ENCODE data around the gene WDR91.
"Not testable (repeated sequence)": the region's sequence is repeated elsewhere in the genome, so short reads cannot be mapped to it uniquely, and the experiment has no call there.

WDR91 gene

DNA sequence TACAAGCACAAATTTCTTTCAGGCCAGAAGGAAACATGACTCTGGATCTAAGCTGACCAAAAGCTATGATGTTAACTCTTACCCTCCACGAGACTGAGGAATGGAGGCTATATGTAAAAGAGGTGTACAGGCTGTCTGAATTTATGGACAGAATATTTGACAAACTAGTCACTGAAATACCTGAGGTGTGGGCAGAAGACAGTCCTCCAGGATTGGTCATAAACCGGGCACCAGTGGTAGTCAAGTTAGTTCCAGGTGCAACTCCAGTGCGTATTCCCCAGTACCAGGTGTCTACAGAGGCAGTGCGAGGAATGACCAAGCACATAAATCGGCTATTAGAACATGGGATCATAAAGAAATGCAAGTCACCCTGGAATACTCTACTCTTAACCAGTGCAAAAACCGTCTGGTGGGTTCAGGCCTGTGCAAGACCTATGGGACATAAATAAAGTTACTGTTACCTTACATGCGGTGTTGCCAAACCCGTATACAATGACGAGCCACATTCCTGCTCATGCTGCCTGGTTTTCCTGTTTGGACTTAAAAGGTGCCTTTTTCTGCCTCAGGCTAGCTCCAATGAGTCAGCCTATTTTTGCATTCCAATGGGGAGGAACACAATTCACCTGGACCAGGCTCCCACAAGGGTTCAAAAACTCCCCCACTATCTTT is 34.2 kb downstream of the WDR91 start:
- Histone ChIP-seq H4K20me1 (ENCODE audit: insufficient read depth, low read length) (no peaks in the 10 kb centered on the region), H2AFZ (ENCODE audit: low read depth, low read length) (no peak overlapping the region), H3K4me2 (ENCODE audit: insufficient read depth, low read length) (no peak overlapping the region), H3K9ac (ENCODE audit: low read depth, low read length) (no peak overlapping the region), H3K9me3 (ENCODE audit: insufficient read depth, low read length, severe bottlenecking) (peaks cover 17% of the 10 kb centered on the region), H3K4me3 (ENCODE audit: low read depth in 1 of 2, low read length in 2 of 2) (no peak overlapping the region), H3K27me3 (ENCODE audit: insufficient read depth, low read length, poor library complexity) (no peaks in the 10 kb centered on the region), H3K27ac (ENCODE audit: low read length) (no peak overlapping the region), H3K79me2 (ENCODE audit: insufficient read depth, low read length) (no peaks in the 10 kb centered on the region), H3K36me3 (ENCODE audit: insufficient read depth, low read length) (no peaks in the 10 kb centered on the region), H3K4me1 (ENCODE audit: insufficient read depth, low read length) (no peaks in the 10 kb centered on the region)
- no peak for TF ChIP-seq EZH2 (IDR thresholded peaks at IDR 0.05; ENCODE audit: borderline replicate concordance, low read depth, low read length, severe bottlenecking)
- TF ChIP-seq, protein P1, sequence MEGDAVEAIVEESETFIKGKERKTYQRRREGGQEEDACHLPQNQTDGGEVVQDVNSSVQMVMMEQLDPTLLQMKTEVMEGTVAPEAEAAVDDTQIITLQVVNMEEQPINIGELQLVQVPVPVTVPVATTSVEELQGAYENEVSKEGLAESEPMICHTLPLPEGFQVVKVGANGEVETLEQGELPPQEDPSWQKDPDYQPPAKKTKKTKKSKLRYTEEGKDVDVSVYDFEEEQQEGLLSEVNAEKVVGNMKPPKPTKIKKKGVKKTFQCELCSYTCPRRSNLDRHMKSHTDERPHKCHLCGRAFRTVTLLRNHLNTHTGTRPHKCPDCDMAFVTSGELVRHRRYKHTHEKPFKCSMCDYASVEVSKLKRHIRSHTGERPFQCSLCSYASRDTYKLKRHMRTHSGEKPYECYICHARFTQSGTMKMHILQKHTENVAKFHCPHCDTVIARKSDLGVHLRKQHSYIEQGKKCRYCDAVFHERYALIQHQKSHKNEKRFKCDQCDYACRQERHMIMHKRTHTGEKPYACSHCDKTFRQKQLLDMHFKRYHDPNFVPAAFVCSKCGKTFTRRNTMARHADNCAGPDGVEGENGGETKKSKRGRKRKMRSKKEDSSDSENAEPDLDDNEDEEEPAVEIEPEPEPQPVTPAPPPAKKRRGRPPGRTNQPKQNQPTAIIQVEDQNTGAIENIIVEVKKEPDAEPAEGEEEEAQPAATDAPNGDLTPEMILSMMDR (IDR thresholded peaks at IDR 0.05; ENCODE audit: borderline replicate concordance, extremely low read depth, low read length, poor library complexity, severe bottlenecking), result no peak
- ATAC-seq (ENCODE audit: insufficient read depth, low read depth), result no peak
- no peak for DNase-seq

DNA sequence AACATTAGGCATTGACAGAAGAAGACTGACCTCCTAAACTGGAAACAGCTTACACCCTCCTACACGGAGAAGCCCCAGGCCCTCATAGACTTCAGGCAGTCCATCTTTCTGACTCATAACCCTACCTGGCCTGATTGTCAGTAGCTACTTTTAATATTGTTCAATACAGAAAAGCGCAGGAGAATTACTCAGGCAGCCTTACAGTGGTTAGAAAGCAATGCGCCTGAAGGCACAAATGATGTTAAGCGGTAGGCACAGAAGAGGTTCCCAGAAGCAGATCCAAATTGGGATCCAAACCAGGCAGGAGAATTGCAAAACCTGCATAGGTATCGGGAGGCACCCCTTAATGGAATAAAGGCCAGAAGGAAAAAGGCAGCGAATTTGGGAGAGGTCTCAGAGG is 35.4 kb downstream of the WDR91 start:
- H2AFZ ChIP-seq (ENCODE audit: low read depth, low read length), result no peak overlapping the region
- peaks cover 11% of the 10 kb centered on the region for H3K4me1 ChIP-seq (ENCODE audit: insufficient read depth, low read length)
- no peak for DNase-seq
- ATAC-seq (ENCODE audit: insufficient read depth, low read depth), result no peak
- H3K4me3 ChIP-seq (ENCODE audit: low read depth in 1 of 2, low read length in 2 of 2), result no peak overlapping the region
- no peaks in the 10 kb centered on the region; the same call in 1 of the 2 replicates for H3K79me2 ChIP-seq (ENCODE audit: insufficient read depth, low read length)
- no peak overlapping the region for H3K27ac ChIP-seq (ENCODE audit: low read length)
- no peaks in the 10 kb centered on the region for H4K20me1 ChIP-seq (ENCODE audit: insufficient read depth, low read length)
- no peak overlapping the region for H3K9ac ChIP-seq (ENCODE audit: low read depth, low read length)
- no peaks in the 10 kb centered on the region for H3K36me3 ChIP-seq (ENCODE audit: insufficient read depth, low read length)
- H3K4me2 ChIP-seq (ENCODE audit: insufficient read depth, low read length), result no peak overlapping the region
- H3K9me3 ChIP-seq (ENCODE audit: insufficient read depth, low read length, severe bottlenecking), result peaks cover 5% of the 10 kb centered on the region
- TF ChIP-seq, protein P1 (IDR thresholded peaks at IDR 0.05; ENCODE audit: borderline replicate concordance, extremely low read depth, low read length, poor library complexity, severe bottlenecking), result no peak
- TF ChIP-seq EZH2 (IDR thresholded peaks at IDR 0.05; ENCODE audit: borderline replicate concordance, low read depth, low read length, severe bottlenecking), result no peak
- no peaks in the 10 kb centered on the region for H3K27me3 ChIP-seq (ENCODE audit: insufficient read depth, low read length, poor library complexity)

DNA sequence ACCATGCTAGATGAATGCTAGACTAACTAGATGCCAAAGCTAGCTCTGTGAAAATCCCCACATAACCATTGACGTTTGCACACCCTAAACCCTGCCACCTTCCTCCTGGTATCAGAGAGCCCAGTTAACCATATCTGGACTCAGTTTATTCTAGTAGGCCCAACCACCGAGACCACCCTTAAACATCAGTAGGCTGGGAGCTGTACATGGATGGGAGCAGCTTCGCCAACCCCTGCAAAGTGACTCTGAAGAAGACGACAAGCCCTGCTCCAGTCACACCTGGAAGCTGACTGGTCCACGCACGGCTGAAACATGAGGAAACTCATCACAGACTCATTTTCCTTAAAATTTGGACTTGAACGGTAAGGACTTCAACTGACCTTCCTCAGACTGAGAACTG is 36.4 kb downstream of the WDR91 start:
- peaks cover 14% of the 10 kb centered on the region for H3K4me1 ChIP-seq (ENCODE audit: insufficient read depth, low read length)
- DNase-seq (no peak), ATAC-seq (ENCODE audit: insufficient read depth, low read depth) (no peak)
- no peak overlapping the region for H3K4me3 ChIP-seq (ENCODE audit: low read depth in 1 of 2, low read length in 2 of 2)
- no peaks in the 10 kb centered on the region for H4K20me1 ChIP-seq (ENCODE audit: insufficient read depth, low read length)
- H3K27me3 ChIP-seq (ENCODE audit: insufficient read depth, low read length, poor library complexity), result no peaks in the 10 kb centered on the region
- H3K27ac ChIP-seq (ENCODE audit: low read length), result no peak overlapping the region
- H3K9me3 ChIP-seq (ENCODE audit: insufficient read depth, low read length, severe bottlenecking), result peaks cover under 1% of the 10 kb centered on the region
- H3K36me3 ChIP-seq (ENCODE audit: insufficient read depth, low read length), result no peaks in the 10 kb centered on the region; the same call in 1 of the 2 replicates
- H3K9ac ChIP-seq (ENCODE audit: low read depth, low read length), result no peak overlapping the region
- TF ChIP-seq, protein P1 (IDR thresholded peaks at IDR 0.05; ENCODE audit: borderline replicate concordance, extremely low read depth, low read length, poor library complexity, severe bottlenecking), result no peak
- TF ChIP-seq EZH2 (IDR thresholded peaks at IDR 0.05; ENCODE audit: borderline replicate concordance, low read depth, low read length, severe bottlenecking), result no peak
- no peak overlapping the region for H2AFZ ChIP-seq (ENCODE audit: low read depth, low read length)
- peaks cover 6% of the 10 kb centered on the region for H3K79me2 ChIP-seq (ENCODE audit: insufficient read depth, low read length)
- no peak overlapping the region for H3K4me2 ChIP-seq (ENCODE audit: insufficient read depth, low read length)

DNA sequence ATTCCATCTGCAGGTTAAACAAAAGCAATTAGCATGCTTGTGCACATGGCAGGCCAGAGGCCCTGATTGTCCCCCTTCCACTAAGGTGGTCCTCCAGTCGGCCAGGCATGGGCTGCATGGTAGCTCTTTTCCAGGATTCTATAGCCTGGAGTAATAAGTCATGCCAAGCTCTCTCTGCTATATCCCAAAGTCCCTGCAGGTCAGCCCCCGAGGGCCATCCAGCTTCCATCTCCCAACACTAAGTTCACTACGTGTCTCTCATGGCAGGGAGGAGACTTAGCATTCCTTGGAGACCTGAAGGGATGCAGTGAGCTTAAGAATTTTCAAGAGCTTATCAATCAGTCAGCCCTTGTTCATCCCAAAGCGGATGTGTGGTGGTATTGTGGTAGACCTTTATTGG is 37.4 kb downstream of the WDR91 start:
- Histone ChIP-seq H3K79me2 (ENCODE audit: insufficient read depth, low read length) (peaks cover 17% of the 10 kb centered on the region), H3K4me1 (ENCODE audit: insufficient read depth, low read length) (peaks cover 24% of the 10 kb centered on the region)
- not testable (repeated sequence) for ATAC-seq (ENCODE audit: insufficient read depth, low read depth); H3K27ac ChIP-seq (ENCODE audit: low read length); H3K27me3 ChIP-seq (ENCODE audit: insufficient read depth, low read length, poor library complexity); H3K9me3 ChIP-seq (ENCODE audit: insufficient read depth, low read length, severe bottlenecking); H3K4me3 ChIP-seq (ENCODE audit: low read depth in 1 of 2, low read length in 2 of 2); H3K36me3 ChIP-seq (ENCODE audit: insufficient read depth, low read length); H3K9ac ChIP-seq (ENCODE audit: low read depth, low read length); H3K4me2 ChIP-seq (ENCODE audit: insufficient read depth, low read length); DNase-seq; H2AFZ ChIP-seq (ENCODE audit: low read depth, low read length); H4K20me1 ChIP-seq (ENCODE audit: insufficient read depth, low read length)

DNA sequence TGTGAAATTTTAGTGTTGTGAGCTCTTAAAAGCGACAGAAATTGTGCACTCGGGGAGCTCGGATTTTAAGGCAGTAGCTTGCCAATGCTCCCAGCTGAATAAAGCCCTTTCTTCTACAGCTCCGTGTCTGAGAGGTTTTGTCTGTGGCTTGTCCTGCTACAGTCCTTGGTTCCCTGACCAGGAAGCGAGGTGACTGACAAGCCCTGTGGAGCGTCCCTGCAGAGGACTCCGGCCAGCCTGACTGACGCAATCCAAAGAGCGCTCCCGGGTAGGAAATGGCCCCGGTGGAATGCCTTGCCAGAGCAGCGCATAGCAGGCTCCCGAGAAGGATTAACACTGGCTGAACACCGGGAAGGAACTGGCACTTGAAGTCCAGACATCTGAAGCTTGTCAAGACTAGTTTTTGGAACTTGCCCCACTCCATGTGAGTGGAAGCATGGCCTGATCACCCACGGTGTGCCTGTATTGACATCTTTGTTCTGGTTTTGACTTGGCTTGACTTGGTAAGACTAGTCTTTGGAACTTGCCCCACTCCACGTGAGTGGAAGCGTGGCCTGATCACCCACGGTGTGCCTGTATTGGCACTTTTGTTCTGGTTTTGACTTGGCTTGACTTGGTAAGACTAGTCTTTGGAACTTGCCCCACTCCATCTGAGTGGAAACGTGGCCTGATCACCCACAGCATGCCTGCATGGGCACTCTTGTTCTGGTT is 39.6 kb downstream of the WDR91 start:
- ATAC-seq (ENCODE audit: insufficient read depth, low read depth), result not testable (repeated sequence)

More for the DNA sequence above, 39.6 kb downstream of the WDR91 start:
- Histone ChIP-seq H3K9ac (ENCODE audit: low read depth, low read length) (peak overlapping the region; percentile 100), H3K4me2 (ENCODE audit: insufficient read depth, low read length) (peak overlapping the region; percentile 95), H3K27ac (ENCODE audit: low read length) (0 out of 2 replicates have a peak overlapping the region, but pooled peaks have one; percentile 40), H2AFZ (ENCODE audit: low read depth, low read length) (peak overlapping the region; percentile 87), H3K4me1 (ENCODE audit: insufficient read depth, low read length) (peaks cover 34% of the 10 kb centered on the region), H4K20me1 (ENCODE audit: insufficient read depth, low read length) (peaks cover 10% of the 10 kb centered on the region; the same call in 1 of the 2 replicates), H3K79me2 (ENCODE audit: insufficient read depth, low read length) (peaks cover 34% of the 10 kb centered on the region), H3K36me3 (ENCODE audit: insufficient read depth, low read length) (peaks cover 25% of the 10 kb centered on the region), H3K4me3 (ENCODE audit: low read depth in 1 of 2, low read length in 2 of 2) (peak overlapping the region in 1 of 2 experiments; percentile 38; a peak in 1 of 4 replicates)
- H3K9me3 ChIP-seq (ENCODE audit: insufficient read depth, low read length, severe bottlenecking); DNase-seq; H3K27me3 ChIP-seq (ENCODE audit: insufficient read depth, low read length, poor library complexity): not testable (repeated sequence)
